Thyroid gland (tissue), 4 donors: Measurements from ENCODE around the gene HOXD8.

Experiments used
- CTCF ChIP-seq, 6 experiments: fragments of 200-600 bp in 3 of 6; fragments of 450-650 bp in 3 of 6; sonication (generic) in 3 of 6; IDR thresholded peaks; one replicate each; pipeline ENCODE4 v1.5.1; 2016 to 2019; ENCODE audit warnings: antibody characterized with exemption in 6 of 6, mild to moderate bottlenecking in 2 of 6, inconsistent platforms in 1 of 6, moderate library complexity in 1 of 6
- POLR2A ChIP-seq, 2 donors: fragments of 450-650 bp; IDR thresholded peaks; one replicate each; pipeline ENCODE4 v1.6.1; 2017; ENCODE audit warnings: antibody characterized with exemption in 2 of 2, mild to moderate bottlenecking in 2 of 2, moderate library complexity in 1 of 2

GRCh38 chr2:176138923-176139660 lies 9.6 kb downstream of the HOXD8 start:
- TF ChIP-seq CTCF (IDR thresholded peaks at IDR 0.05), result no peak
- no peak for TF ChIP-seq POLR2A (IDR thresholded peaks at IDR 0.05)
